SU-DHL-6 (cell line): ENCODE results near the gene SLC23A1.

Source experiments
- CTCF ChIP-seq: fragments of 200-600 bp; sonication (generic); IDR thresholded peaks from one replicate; pipeline ENCODE4 v1.5.1; 2017; ENCODE audit warnings: antibody characterized with exemption, mild to moderate bottlenecking, low read length, moderate library complexity; ENCODE audit not compliant: insufficient read depth, poor library complexity, severe bottlenecking
- EZH2phosphoT487 ChIP-seq: fragments of 200-600 bp; sonication (generic), shearing (Covaris generic); conservative IDR thresholded peaks from 2 replicates; pipeline ENCODE4 v1.6.1; 2018; ENCODE audit warnings: mild to moderate bottlenecking, antibody characterized with exemption, low read length, moderate library complexity, mixed read lengths

- no peak for TF ChIP-seq CTCF
- no peak for TF ChIP-seq EZH2phosphoT487
These were observed 46.9 kb upstream of the SLC23A1 start for GRCh38 chr5:139430015-139430414.
